HEK293 (cell line): ENCODE results near the gene PITHD1.
A peak's percentile ranks its signal among the peaks of the same experiment; 100 is the strongest.

Experiments used
- CTCF ChIA-PET: fragments of 350-600 bp; formaldehyde crosslinking; extraction: SDS; loops from one replicate; lab custom pipeline; 2021; ENCODE audit warnings: antibody characterized with exemption; lab: Yijun Ruan, JAX
- POLR2A ChIA-PET: fragments of 300-600 bp; formaldehyde crosslinking; extraction: SDS; loops from one replicate; lab custom pipeline; 2020; ENCODE audit warnings: antibody characterized with exemption, inconsistent platforms; lab: Yijun Ruan, JAX
- H3K27ac ChIP-seq: fragments of 200-500 bp; sonication (Bioruptor generic); 2 replicates; pipeline ENCODE4 v1.5.1; 2014; ENCODE audit warnings: low read depth, low read length, control low read depth, inconsistent platforms; ENCODE audit errors: extremely low read depth
- H3K36me3 ChIP-seq, 2 experiments: fragments of 200-500 bp in 1 of 2; sonication (Bioruptor generic) in 1 of 2; 1 replicate in 1 of 2; 2 replicates in 1 of 2; pipeline ENCODE4 v1.5.1; 2014 to 2017; ENCODE audit warnings: inconsistent platforms in 2 of 2, low read length in 2 of 2; ENCODE audit not compliant: control insufficient read depth in 2 of 2, insufficient read depth in 1 of 2
- H3K4me1 ChIP-seq: fragments of 200-500 bp; sonication (Bioruptor generic); 2 replicates; pipeline ENCODE4 v1.5.1; 2014; ENCODE audit warnings: mild to moderate bottlenecking, low read length, inconsistent platforms; ENCODE audit not compliant: control insufficient read depth, insufficient read depth
- H3K4me3 ChIP-seq: 2 replicates; pipeline ENCODE4 v1.5.1; 2011; ENCODE audit warnings: low read depth, mild to moderate bottlenecking, control low read depth, low read length, moderate library complexity
- H3K9me3 ChIP-seq: fragments of 200-500 bp; sonication (Bioruptor generic); 2 replicates; pipeline ENCODE4 v1.5.1; 2014; ENCODE audit warnings: low read depth, low read length, inconsistent platforms; ENCODE audit not compliant: control insufficient read depth, insufficient read depth
- BCL6B ChIP-seq: fragments of 450-650 bp; formaldehyde crosslinking; IDR thresholded peaks from 2 replicates; pipeline ENCODE4 v1.5.1; 2017; ENCODE audit warnings: missing biosample characterization, missing genetic modification characterization
- GLIS1 ChIP-seq: fragments of 450-650 bp; formaldehyde crosslinking; IDR thresholded peaks from 2 replicates; pipeline ENCODE4 v1.5.1; 2016; ENCODE audit warnings: missing biosample characterization, missing genetic modification characterization
- MZF1 ChIP-seq: fragments of 450-650 bp; formaldehyde crosslinking; IDR thresholded peaks from 2 replicates; pipeline ENCODE4 v1.5.1; 2017; ENCODE audit warnings: missing biosample characterization, missing genetic modification characterization, borderline replicate concordance
- PBX3 ChIP-seq: sonication (generic); formaldehyde crosslinking; IDR thresholded peaks from 2 replicates; pipeline ENCODE4 v1.8.1; 2022; ENCODE audit warnings: mild to moderate bottlenecking, moderate library complexity, missing genetic modification reagents
- REST ChIP-seq: fragments of 450-650 bp; formaldehyde crosslinking; IDR thresholded peaks from 2 replicates; pipeline ENCODE4 v1.5.1; 2016; ENCODE audit warnings: missing biosample characterization, missing genetic modification characterization
- SCRT1 ChIP-seq: fragments of 450-650 bp; formaldehyde crosslinking; IDR thresholded peaks from 2 replicates; pipeline ENCODE4 v1.5.1; 2016; ENCODE audit warnings: missing biosample characterization, missing genetic modification characterization, borderline replicate concordance
- SP7 ChIP-seq: fragments of 450-650 bp; formaldehyde crosslinking; IDR thresholded peaks from 2 replicates; pipeline ENCODE4 v1.5.1; 2016; ENCODE audit warnings: missing biosample characterization, missing genetic modification characterization
- TRIM28 ChIP-seq: IDR thresholded peaks from 2 replicates; pipeline ENCODE4 v1.6.1; 2011; ENCODE audit warnings: low read length, control low read depth, borderline replicate concordance
- ZNF335 ChIP-seq: fragments of 450-650 bp; formaldehyde crosslinking; conservative IDR thresholded peaks from 2 replicates; pipeline ENCODE4 v1.5.1; 2016; ENCODE audit warnings: missing biosample characterization, missing genetic modification characterization
- ZNF341 ChIP-seq: fragments of 450-650 bp; formaldehyde crosslinking; IDR thresholded peaks from 2 replicates; pipeline ENCODE4; 2016; ENCODE audit warnings: low read depth, missing biosample characterization, missing genetic modification characterization
- ZNF549 ChIP-seq: fragments of 450-650 bp; IDR thresholded peaks from 2 replicates; pipeline ENCODE4 v1.5.1; 2018; ENCODE audit warnings: missing biosample characterization, missing genetic modification characterization, mild to moderate bottlenecking, inconsistent platforms, moderate library complexity
- ZNF560 ChIP-seq: fragments of 450-650 bp; formaldehyde crosslinking; IDR thresholded peaks from 2 replicates; pipeline ENCODE4 v1.5.1; 2017; ENCODE audit warnings: missing biosample characterization, missing genetic modification characterization, borderline replicate concordance
- ZNF610 ChIP-seq: fragments of 450-650 bp; formaldehyde crosslinking; IDR thresholded peaks from 2 replicates; pipeline ENCODE4 v1.5.1; 2016; ENCODE audit warnings: missing biosample characterization, missing genetic modification characterization, borderline replicate concordance
- ZNF629 ChIP-seq: fragments of 450-650 bp; formaldehyde crosslinking; IDR thresholded peaks from 2 replicates; pipeline ENCODE4 v1.5.1; 2017; ENCODE audit warnings: missing biosample characterization, missing genetic modification characterization
- ZNF664 ChIP-seq: fragments of 450-650 bp; formaldehyde crosslinking; IDR thresholded peaks from 2 replicates; pipeline ENCODE4 v1.5.1; 2016; ENCODE audit warnings: missing biosample characterization, missing genetic modification characterization
- ZNF768 ChIP-seq: fragments of 450-650 bp; formaldehyde crosslinking; IDR thresholded peaks from 2 replicates; pipeline ENCODE4 v1.5.1; 2018; ENCODE audit warnings: missing biosample characterization, mild to moderate bottlenecking, missing genetic modification characterization
- ZSCAN23 ChIP-seq: fragments of 450-650 bp; formaldehyde crosslinking; IDR thresholded peaks from 2 replicates; pipeline ENCODE4 v1.5.1; 2016; ENCODE audit warnings: missing biosample characterization, missing genetic modification characterization
- ZSCAN5A ChIP-seq: fragments of 450-650 bp; formaldehyde crosslinking; IDR thresholded peaks from 2 replicates; pipeline ENCODE4 v1.5.1; 2016; ENCODE audit warnings: missing biosample characterization, missing genetic modification characterization

The PITHD1 gene

GRCh38 chr1:23752909-23753308 is 25.3 kb upstream of the PITHD1 start (continued):
- no peak for TF ChIP-seq GLIS1 (tag by site-specific recombination)
- no peak for TF ChIP-seq ZNF629 (tag by site-specific recombination)
- no peak for TF ChIP-seq ZNF560 (tag by site-specific recombination)
- no peak for TF ChIP-seq ZNF335
- no peak for TF ChIP-seq ZNF664 (tag by site-specific recombination)
- TF ChIP-seq ZNF768 (tag by site-specific recombination): no peak
- no peak for TF ChIP-seq PBX3 (CRISPR knock-in tag)
- no peak for TF ChIP-seq MZF1 (tag by site-specific recombination)

- Histone ChIP-seq H3K4me3 (no peak overlapping the region), H3K27ac (no peak overlapping the region), H3K4me1 (no peaks in the 10 kb centered on the region), H3K36me3 (peaks cover 65 to 98% of the 10 kb centered on the region in 2 experiments), H3K9me3 (no peaks in the 10 kb centered on the region)
- POLR2A ChIA-PET: no interaction called here
- CTCF ChIA-PET: no interaction called here
- no peak for TF ChIP-seq SCRT1
- 0 out of 2 replicates have a peak, but pooled peaks have one; percentile 19 for TF ChIP-seq SP7 (tag by site-specific recombination)
- no peak for TF ChIP-seq ZSCAN23 (tag by site-specific recombination)
Observed at GRCh38 chr1:23756676-23757075, 21.5 kb upstream of the PITHD1 start.

GRCh38 chr1:23757812-23758211 is 20.4 kb upstream of the PITHD1 start:
- H3K4me3 ChIP-seq: no peak overlapping the region
- CTCF ChIA-PET: interaction anchor here (1.5 kb wide), 1 partner anchor 14 kb away, joined by 8 read pairs; no protein-coding TSS in a partner anchor

More at GRCh38 chr1:23757812-23758211, 20.4 kb upstream of the PITHD1 start:
- Histone ChIP-seq H3K4me1 (no peaks in the 10 kb centered on the region), H3K9me3 (no peaks in the 10 kb centered on the region), H3K27ac (no peak overlapping the region), H3K36me3 (peaks cover 57 to 98% of the 10 kb centered on the region in 2 experiments)
- POLR2A ChIA-PET: interaction anchor here (0.6 kb wide), 1 partner anchor 18 kb away, joined by 4 read pairs; no protein-coding TSS in a partner anchor
- TF ChIP-seq BCL6B (tag by site-specific recombination) (no peak), ZNF549 (no peak), ZNF610 (tag by site-specific recombination) (no peak), ZSCAN5A (no peak), REST (tag by site-specific recombination) (no peak), ZNF341 (no peak), TRIM28 (no peak)
- TF ChIP-seq, all 188 proteins: peak for 0
